Adrenal gland (tissue), 5 donors: ENCODE results near the gene ITM2C.

Source experiments
- CTCF ChIP-seq, 6 experiments: fragments of 450-650 bp in 4 of 6; fragments of 200-600 bp in 2 of 6; sonication (generic) in 1 of 6; IDR thresholded peaks; 1 replicate in 5 of 6; 2 replicates in 1 of 6; pipeline versions ENCODE4 v1.5.1 to v1.8.0; 2016 to 2021; ENCODE audit warnings: antibody characterized with exemption in 6 of 6, mild to moderate bottlenecking in 2 of 6, moderate library complexity in 1 of 6
- POLR2A ChIP-seq, 2 donors: fragments of 450-650 bp; IDR thresholded peaks; one replicate each; pipeline ENCODE4 v1.6.1; 2017; ENCODE audit warnings: antibody characterized with exemption in 2 of 2, mild to moderate bottlenecking in 2 of 2, moderate library complexity in 1 of 2
- donor health status: DM: no; HTN: no; CAD: no.

DNA sequence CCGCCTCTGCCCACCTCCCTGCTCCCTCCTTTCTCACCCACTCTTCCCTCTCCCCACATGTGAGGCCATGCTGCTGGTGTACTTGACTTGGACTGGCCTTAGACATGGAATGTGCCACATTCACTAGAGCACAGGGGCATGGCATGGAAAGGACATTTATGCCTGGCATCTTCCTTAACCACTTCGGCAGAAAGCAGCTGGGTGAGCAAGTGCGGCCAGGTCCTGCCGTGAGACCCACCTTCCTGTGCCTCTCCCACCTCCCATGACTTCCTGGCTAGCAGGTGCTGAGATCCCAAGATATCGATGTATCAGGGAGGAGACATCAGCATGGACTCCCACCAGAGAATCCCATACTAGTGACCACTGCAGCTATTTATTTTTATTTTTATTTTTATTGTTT is 47.3 kb downstream of the ITM2C start:
- TF ChIP-seq CTCF (IDR thresholded peaks at IDR 0.05) (no peak), POLR2A (IDR thresholded peaks at IDR 0.05) (no peak)
